Measurements from ENCODE around the gene XYLT1. TPM values are rescaled to one million over a fixed set of nuclear protein-coding genes. Genes with fewer than 3 reads are reported as not detected.

XYLT1 gene
- total RNA-seq, 1 experiment from 2014 or later, result 14.5 TPM

- no peak overlapping the region for H3K27ac ChIP-seq (ENCODE audit: insufficient read length, low read depth, low read length)
- no peak overlapping the region for H3K18ac ChIP-seq (ENCODE audit: insufficient read length, low read depth, low read length)
- H3K79me2 ChIP-seq (ENCODE audit: insufficient read depth, low read length), result no peaks in the 10 kb centered on the region
- no peak overlapping the region for H3K23ac ChIP-seq (ENCODE audit: insufficient read length, low read depth, low read length)
- TF ChIP-seq, protein P1, sequence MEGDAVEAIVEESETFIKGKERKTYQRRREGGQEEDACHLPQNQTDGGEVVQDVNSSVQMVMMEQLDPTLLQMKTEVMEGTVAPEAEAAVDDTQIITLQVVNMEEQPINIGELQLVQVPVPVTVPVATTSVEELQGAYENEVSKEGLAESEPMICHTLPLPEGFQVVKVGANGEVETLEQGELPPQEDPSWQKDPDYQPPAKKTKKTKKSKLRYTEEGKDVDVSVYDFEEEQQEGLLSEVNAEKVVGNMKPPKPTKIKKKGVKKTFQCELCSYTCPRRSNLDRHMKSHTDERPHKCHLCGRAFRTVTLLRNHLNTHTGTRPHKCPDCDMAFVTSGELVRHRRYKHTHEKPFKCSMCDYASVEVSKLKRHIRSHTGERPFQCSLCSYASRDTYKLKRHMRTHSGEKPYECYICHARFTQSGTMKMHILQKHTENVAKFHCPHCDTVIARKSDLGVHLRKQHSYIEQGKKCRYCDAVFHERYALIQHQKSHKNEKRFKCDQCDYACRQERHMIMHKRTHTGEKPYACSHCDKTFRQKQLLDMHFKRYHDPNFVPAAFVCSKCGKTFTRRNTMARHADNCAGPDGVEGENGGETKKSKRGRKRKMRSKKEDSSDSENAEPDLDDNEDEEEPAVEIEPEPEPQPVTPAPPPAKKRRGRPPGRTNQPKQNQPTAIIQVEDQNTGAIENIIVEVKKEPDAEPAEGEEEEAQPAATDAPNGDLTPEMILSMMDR (conservative IDR thresholded peaks at IDR 0.05), result no peak
- Mint-ChIP-seq H3K4me3 (no peak overlapping the region), H3K36me3 (ENCODE audit: insufficient read depth in 1 of 3, low read depth in 3 of 3) (peaks cover 0 to 4% (median 3%) of the 10 kb centered on the region in 3 experiments; a peak in 2 of 7 replicates), H3K27me3 (ENCODE audit: low read depth) (no peaks in the 10 kb centered on the region; the same call in 1 of the 2 replicates), H3K27ac (no peak overlapping the region), H3K4me1 (peaks cover 2 to 25% of the 10 kb centered on the region in 2 experiments), H3K9me3 (no peaks in the 10 kb centered on the region)
- H3K9me3 ChIP-seq (ENCODE audit: control insufficient read depth, low read depth, low read length), result no peaks in the 10 kb centered on the region
- H2BK15ac ChIP-seq (ENCODE audit: low read depth, low read length), result no peak overlapping the region
- no peak overlapping the region for H4K91ac ChIP-seq (ENCODE audit: insufficient read length, low read depth, low read length)
- no peak overlapping the region for H3K14ac ChIP-seq (ENCODE audit: insufficient read depth, low read length)
- H4K5ac ChIP-seq (ENCODE audit: insufficient read length, low read depth, low read length), result no peak overlapping the region
- no peak overlapping the region for H2AK5ac ChIP-seq (ENCODE audit: insufficient read length, low read length)
- H3K4ac ChIP-seq (ENCODE audit: low read depth, low read length), result no peak overlapping the region
- H2BK5ac ChIP-seq (ENCODE audit: insufficient read length, low read length), result no peak overlapping the region
- no peaks in the 10 kb centered on the region for H3K79me1 ChIP-seq (ENCODE audit: insufficient read depth, low read depth, low read length, poor library complexity, severe bottlenecking)
- no peak overlapping the region for H2BK12ac ChIP-seq (ENCODE audit: insufficient read length, low read depth, low read length)
- no peaks in the 10 kb centered on the region for H3K4me1 ChIP-seq (ENCODE audit: insufficient read depth, low read length)
- no peak overlapping the region for H2AFZ ChIP-seq (ENCODE audit: low read length)
- no peaks in the 10 kb centered on the region for H3K23me2 ChIP-seq (ENCODE audit: insufficient read length, low read depth, low read length, poor library complexity, severe bottlenecking)
- H3K9ac ChIP-seq (ENCODE audit: extremely low read depth, insufficient read length, low read length), result no peak overlapping the region
- no CpG with 5 or more reads among the region's 6 CpGs for WGBS (ENCODE audit: extremely low coverage, insufficient read length, low lambda C conversion rate)
- no peaks in the 10 kb centered on the region for H4K20me1 ChIP-seq (ENCODE audit: control insufficient read depth, insufficient read depth, insufficient read length)
- H2BK120ac ChIP-seq (ENCODE audit: low read depth, low read length, poor library complexity, severe bottlenecking), result no peak overlapping the region
- H3K27me3 ChIP-seq (ENCODE audit: insufficient read depth, low read length), result no peaks in the 10 kb centered on the region
- H3K4me2 ChIP-seq (ENCODE audit: insufficient read depth, insufficient read length, low read length), result no peak overlapping the region
- H2BK20ac ChIP-seq (ENCODE audit: low read depth, low read length, poor library complexity, severe bottlenecking), result no peak overlapping the region
- DNase-seq, result no peak
- no peak overlapping the region for H3T11ph ChIP-seq (ENCODE audit: low read length)
- no peak overlapping the region for H4K8ac ChIP-seq (replicated peaks; ENCODE audit: insufficient read length, low read depth, low read length)
- H3K56ac ChIP-seq (ENCODE audit: insufficient read length, low read depth, low read length), result no peak overlapping the region
These were observed 119.2 kb downstream of the XYLT1 start for GRCh38 chr16:17351441-17352035.

All from H9 (cell line).